H4 (cell line): ENCODE results near the gene ARSB. TPM values are rescaled to one million over a fixed set of nuclear protein-coding genes. Genes with fewer than 3 reads are reported as not detected.

Experiments
- DNase-seq: peaks from one replicate; pipeline ENCODE4 v3.0.0-alpha.2; 2015; ENCODE audit warnings: low spot score
- total RNA-seq: library from RNA; depleted of rRNA; stranded (reverse); fragments of >200 nt; shearing (Covaris generic); gene quantifications from 2 replicates; pipeline ENCODE4 v1.2.3, GENCODE V29; 2014

The ARSB gene
- total RNA-seq, 1 experiment from 2014 or later, result 18.5 TPM

- no peak for DNase-seq
These were observed 179.5 kb downstream of the ARSB start for GRCh38 chr5:78805474-78806124.

- DNase-seq, result no peak
These were observed 180.1 kb downstream of the ARSB start for GRCh38 chr5:78804995-78805394.

GRCh38 chr5:78803941-78804340 lies 181.2 kb downstream of the ARSB start:
- DNase-seq, result no peak

GRCh38 chr5:78803353-78803752 lies 181.8 kb downstream of the ARSB start:
- DNase-seq, result no peak

- no peak for DNase-seq
These were observed 183.7 kb downstream of the ARSB start for GRCh38 chr5:78801413-78801812.

- peak; percentile 34 for DNase-seq
These were observed 185.7 kb downstream of the ARSB start for GRCh38 chr5:78799266-78800017.

- no peak for DNase-seq
These were observed 186.5 kb downstream of the ARSB start for GRCh38 chr5:78798673-78799029.

GRCh38 chr5:78797936-78798672 lies 187.0 kb downstream of the ARSB start:
- DNase-seq, result no peak

GRCh38 chr5:78795757-78796156 lies 189.4 kb downstream of the ARSB start:
- no peak for DNase-seq

- DNase-seq, result no peak
These were observed 190.4 kb downstream of the ARSB start for GRCh38 chr5:78794693-78795215.

GRCh38 chr5:78793907-78794662 lies 191.0 kb downstream of the ARSB start:
- no peak for DNase-seq

- no peak for DNase-seq
These were observed 192.6 kb downstream of the ARSB start for GRCh38 chr5:78792345-78793055.

GRCh38 chr5:78791501-78792100 lies 193.5 kb downstream of the ARSB start:
- DNase-seq, result no peak

GRCh38 chr5:78787783-78788182 lies 197.3 kb downstream of the ARSB start:
- no peak for DNase-seq

- no peak for DNase-seq
These were observed 199.7 kb downstream of the ARSB start for GRCh38 chr5:78785454-78785853.

- DNase-seq, result no peak
These were observed 201.5 kb downstream of the ARSB start for GRCh38 chr5:78783434-78784130.

- no peak for DNase-seq
These were observed 202.4 kb downstream of the ARSB start for GRCh38 chr5:78782728-78783127.

- DNase-seq, result no peak
These were observed 203.4 kb downstream of the ARSB start for GRCh38 chr5:78781611-78782286.

GRCh38 chr5:78779771-78780616 lies 205.1 kb downstream of the ARSB start:
- peak; percentile 98 for DNase-seq
